ENCODE data around the gene COX5A. TPM values are rescaled to one million over a fixed set of nuclear protein-coding genes. Genes with fewer than 3 reads are reported as not detected.

Gene COX5A
- total RNA-seq, 1 experiment from 2014 or later: 307 TPM

GRCh38 chr15:74937272-74937589 is 642 bp downstream of the COX5A start:
- Histone ChIP-seq H3K4me3 (replicated peaks in 1 of 2; ENCODE audit: low read depth in 1 of 2, low read length in 2 of 2) (peak overlapping the region; percentile 89 to 91), H4K20me1 (ENCODE audit: insufficient read depth) (peaks cover 6% of the 10 kb centered on the region; the same call in 1 of the 2 replicates), H3K4me1 (ENCODE audit: control insufficient read depth in 1 of 2, insufficient read depth in 2 of 2, low read length in 2 of 2) (peaks cover 7 to 11% of the 10 kb centered on the region in 2 experiments; a peak in 3 of 4 replicates), H2AFZ (ENCODE audit: low read depth, low read length, poor library complexity, severe bottlenecking) (no peak overlapping the region), H3K9ac (ENCODE audit: low read length) (peak overlapping the region; percentile 95), H3K79me2 (ENCODE audit: insufficient read depth, low read length) (peaks cover 56% of the 10 kb centered on the region), H3K27me3 (ENCODE audit: insufficient read depth, low read length) (no peaks in the 10 kb centered on the region), H3K36me3 (ENCODE audit: control insufficient read depth in 1 of 2, insufficient read depth in 2 of 2, low read length in 2 of 2) (peaks cover 2 to 8% of the 10 kb centered on the region in 2 experiments; a peak in 1 of 4 replicates), H3K9me2 (ENCODE audit: insufficient read depth) (no peaks in the 10 kb centered on the region), H3K4me2 (ENCODE audit: low read length) (peak overlapping the region; percentile 85), H3K27ac (ENCODE audit: low read depth, low read length) (peak overlapping the region; percentile 99), H3K9me3 (ENCODE audit: control insufficient read depth in 1 of 2, insufficient read depth in 1 of 2, low read depth in 1 of 2, low read length in 2 of 2) (no peaks in the 10 kb centered on the region)
- ChIA-PET RAD21 (ENCODE audit: low non-redundant PET in 1 of 2, low total read pairs in 2 of 2, uncharacterized antibody in 2 of 2, unreplicated experiment in 2 of 2) (no interaction called here), CTCF (interaction anchor here (1.6 kb wide), 1 partner anchor 166 kb away, joined by 4 read pairs; no protein-coding TSS in a partner anchor), POLR2A (no interaction called here)
- TF ChIP-seq SRF (IDR thresholded peaks at IDR 0.05; ENCODE audit: low read depth) (no peak), ZNF274 (IDR thresholded peaks at IDR 0.05; ENCODE audit: low read depth, low read length) (no peak), ZFX (IDR thresholded peaks at IDR 0.05) (no peak), EZH2 (IDR thresholded peaks at IDR 0.05) (no peak), SP1 (IDR thresholded peaks at IDR 0.05; ENCODE audit: low read depth) (no peak), ZBTB33 (IDR thresholded peaks at IDR 0.05; ENCODE audit: extremely low read depth, insufficient replicate concordance, low read length) (no peak), CTCF (IDR thresholded peaks at IDR 0.05 in 2 of 3, conservative IDR thresholded peaks at IDR 0.05 in 1 of 3; ENCODE audit: borderline replicate concordance in 1 of 3, insufficient read depth in 1 of 3, low read depth in 2 of 3, low read length in 2 of 3) (no peak)
- intact Hi-C loops (cut with micrococcal nuclease): no loop called here
- no peak for DNase-seq (ENCODE audit: low read depth, low spot score)
- BruUV-seq (replicated peaks): no TSS peak
- ATAC-seq: no peak
